VCaP (cell line): ENCODE data around the gene CDK1.

Experiments used
- H3K27ac ChIP-seq: fragments of 450-650 bp; 2 replicates; pipeline ENCODE4 v1.5.1; 2017
- CTCF ChIP-seq: fragments of 450-650 bp; conservative IDR thresholded peaks from 2 replicates; pipeline ENCODE4 v1.5.1; 2017; ENCODE audit warnings: mild to moderate bottlenecking, moderate library complexity

The CDK1 gene

GRCh38 chr10:60777696-60778213, 523 bp upstream of the CDK1 start:
- peak overlapping the region; percentile 66 for H3K27ac ChIP-seq
- TF ChIP-seq CTCF, result no peak

DNA sequence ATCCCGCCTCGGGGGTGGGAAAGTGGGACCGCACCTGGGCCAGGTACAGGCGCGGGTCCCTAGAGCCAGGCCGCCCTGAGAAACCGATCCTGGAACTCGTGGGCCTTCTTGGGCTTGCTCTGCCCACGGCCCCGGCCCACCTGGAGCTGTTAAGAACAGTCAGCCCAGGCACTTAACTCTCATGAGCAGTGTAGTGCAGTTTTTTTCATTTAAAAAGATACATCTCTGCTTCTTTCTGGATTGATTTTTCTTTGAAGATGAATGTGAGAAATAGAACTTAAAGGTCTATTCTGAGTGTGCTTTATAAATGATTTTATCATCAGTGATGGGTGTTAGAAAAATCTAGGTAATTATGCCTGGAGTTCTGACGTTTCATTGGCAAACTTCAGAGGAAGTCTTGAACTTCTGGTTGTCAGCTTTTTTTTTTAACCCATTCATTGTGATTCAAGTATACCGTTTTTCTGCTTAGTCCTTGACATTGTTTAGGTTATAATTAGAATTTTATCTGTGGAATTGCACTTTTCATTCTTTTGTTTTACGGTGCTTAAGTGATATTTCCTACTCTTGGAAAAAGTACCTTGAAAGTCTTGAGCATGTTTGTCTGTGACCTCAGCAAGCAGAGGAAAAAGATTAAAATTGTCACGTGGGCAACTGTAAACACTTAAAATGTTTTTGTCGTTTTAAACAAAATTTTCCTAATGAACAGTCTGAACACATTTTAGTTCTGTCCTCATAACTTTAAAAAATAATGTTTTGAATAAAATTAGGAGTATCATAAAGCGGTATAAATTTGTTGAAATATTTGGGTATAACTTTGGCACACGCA, 906 bp downstream of the CDK1 start:
- TF ChIP-seq CTCF, result no peak
- peak overlapping the region; percentile 66 for H3K27ac ChIP-seq

- peak overlapping the region; percentile 66 for H3K27ac ChIP-seq
- no peak for TF ChIP-seq CTCF
Observed at GRCh38 chr10:60781661-60782060, 3.4 kb downstream of the CDK1 start.

DNA sequence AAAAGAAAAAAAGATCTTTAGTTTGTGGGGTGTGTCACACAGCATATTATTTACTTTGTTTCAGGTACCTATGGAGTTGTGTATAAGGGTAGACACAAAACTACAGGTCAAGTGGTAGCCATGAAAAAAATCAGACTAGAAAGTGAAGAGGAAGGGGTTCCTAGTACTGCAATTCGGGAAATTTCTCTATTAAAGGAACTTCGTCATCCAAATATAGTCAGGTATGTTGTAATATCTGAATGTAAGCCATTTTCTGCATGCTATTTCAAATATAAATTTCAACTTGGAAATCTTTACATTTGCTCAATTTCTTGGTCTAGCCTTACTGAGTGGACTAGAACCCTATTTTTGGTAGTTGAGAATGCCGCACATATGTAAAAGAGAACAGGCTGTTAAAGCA, 6.4 kb downstream of the CDK1 start:
- TF ChIP-seq CTCF, result no peak
- no peak overlapping the region for H3K27ac ChIP-seq

DNA sequence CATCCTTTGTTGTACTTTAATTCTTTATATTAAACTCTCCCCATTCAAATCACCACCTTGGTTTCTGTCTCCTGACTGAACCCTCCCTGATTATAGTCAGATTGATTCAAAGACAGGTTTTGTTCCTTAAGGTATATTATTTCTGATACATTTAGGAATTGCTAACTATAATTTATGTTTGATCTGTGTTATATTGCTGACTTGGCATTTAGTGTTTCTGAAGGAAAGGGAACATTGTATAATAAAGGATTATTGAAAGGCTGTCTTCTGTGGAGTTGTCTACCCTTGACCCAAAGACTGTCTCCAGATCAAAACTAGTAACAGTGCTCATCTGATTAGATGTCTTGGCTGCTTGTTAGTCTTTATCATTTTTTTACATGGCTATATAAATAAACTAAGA, 10.3 kb downstream of the CDK1 start:
- no peak for TF ChIP-seq CTCF
- H3K27ac ChIP-seq, result no peak overlapping the region

GRCh38 chr10:60789340-60789739, 11.1 kb downstream of the CDK1 start:
- H3K27ac ChIP-seq, result no peak overlapping the region
- no peak for TF ChIP-seq CTCF

DNA sequence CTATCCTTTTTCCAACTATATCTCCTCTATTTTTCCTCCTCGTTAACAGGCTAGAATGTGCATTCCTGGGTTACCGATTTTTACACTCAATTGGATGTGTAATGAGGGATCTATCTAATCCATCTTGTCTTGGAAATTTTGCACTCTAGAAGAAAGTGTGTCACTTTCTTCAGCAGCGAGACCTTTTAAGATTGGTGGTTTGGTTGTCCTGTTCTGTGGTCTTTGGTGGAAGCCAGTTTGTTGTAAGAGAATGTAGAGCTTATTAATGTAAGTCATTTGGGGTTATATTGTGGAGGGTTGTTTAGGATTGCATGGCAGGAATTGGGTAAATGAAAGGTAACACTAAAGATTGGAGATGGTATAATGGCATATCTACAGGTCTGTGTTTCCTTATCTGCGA, 16.7 kb downstream of the CDK1 start:
- TF ChIP-seq CTCF, result no peak
- H3K27ac ChIP-seq, result no peak overlapping the region
